Measurements from ENCODE around the gene KRTAP2-4.
A peak's percentile ranks its signal among the peaks of the same experiment; 100 is the strongest.
"Not testable (repeated sequence)": the region's sequence is repeated elsewhere in the genome, so short reads cannot be mapped to it uniquely, and the experiment has no call there.

KRTAP2-4 gene

GRCh38 chr17:41034346-41034935, 31.2 kb downstream of the KRTAP2-4 start, which contains the start of gene KRTAP1-3:
TSS of gene KRTAP1-3 (minus strand) at chr17:41034874. CDS start at chr17:41034821, 53 bp downstream.
- DNase-seq, result not testable (repeated sequence)

DNA sequence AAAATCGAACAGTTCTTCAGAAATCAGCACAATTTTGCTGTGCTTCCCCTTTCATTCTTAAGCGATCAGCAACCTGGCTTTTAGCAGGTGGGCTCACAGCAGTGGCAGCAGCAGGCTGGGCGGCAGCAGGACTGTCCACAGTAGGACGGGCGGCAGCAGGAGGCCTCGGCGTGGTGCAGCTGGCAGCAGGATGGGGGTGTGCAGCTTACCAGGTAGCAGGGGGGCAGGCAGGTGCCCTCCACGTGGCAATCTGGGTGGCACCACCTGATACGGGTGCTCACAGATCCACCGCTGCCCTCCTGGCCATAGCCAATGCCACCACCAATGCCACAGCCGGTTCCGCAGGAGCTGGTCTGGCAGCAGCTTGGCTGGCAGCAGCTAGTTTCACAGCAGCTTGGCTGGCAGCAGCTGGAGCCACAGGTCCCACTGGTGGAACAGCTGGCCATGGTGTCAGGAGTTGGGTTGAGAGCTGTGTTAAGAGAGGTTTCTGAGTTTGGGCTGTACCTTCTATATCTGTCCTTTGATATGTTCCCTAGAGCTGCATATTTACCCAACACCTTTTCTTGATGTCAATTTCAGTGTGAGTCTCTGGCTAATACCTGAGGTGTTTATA, 35.9 kb downstream of the KRTAP2-4 start, which contains the start of gene KRTAP1-4:
TSS of gene KRTAP1-4 (minus strand) at position 563 of the 613 bp plus-strand sequence. CDS start at position 446, 117 bp downstream.
- DNase-seq, result no peak

- DNase-seq, result peak; percentile 80
Measured at GRCh38 chr17:41026715-41027471, 38.8 kb downstream of the KRTAP2-4 start, which contains the start of gene KRTAP1-5. TSS of gene KRTAP1-5 (minus strand) at chr17:41027208. CDS start at chr17:41027155, 53 bp downstream.

DNA sequence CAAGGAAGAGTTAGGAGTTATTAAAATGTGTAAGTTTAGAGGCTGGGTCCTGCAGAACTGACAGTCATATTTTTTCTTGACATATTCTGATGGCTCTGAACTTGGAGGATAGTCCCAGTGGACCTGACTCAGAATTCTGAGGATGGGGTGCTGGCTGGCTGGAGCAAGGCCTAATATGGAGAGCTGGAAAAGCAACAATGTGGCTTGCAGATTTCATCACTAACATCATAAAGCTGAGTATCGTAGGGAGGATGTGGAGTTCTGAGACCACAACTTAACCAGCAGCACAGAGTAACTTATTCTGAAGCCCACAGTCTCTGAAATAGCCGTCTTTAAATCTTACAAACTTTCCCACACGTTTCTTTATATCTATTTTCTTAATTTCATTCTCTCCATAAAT, 41.0 kb downstream of the KRTAP2-4 start:
- DNase-seq, result peak; percentile 71

DNA sequence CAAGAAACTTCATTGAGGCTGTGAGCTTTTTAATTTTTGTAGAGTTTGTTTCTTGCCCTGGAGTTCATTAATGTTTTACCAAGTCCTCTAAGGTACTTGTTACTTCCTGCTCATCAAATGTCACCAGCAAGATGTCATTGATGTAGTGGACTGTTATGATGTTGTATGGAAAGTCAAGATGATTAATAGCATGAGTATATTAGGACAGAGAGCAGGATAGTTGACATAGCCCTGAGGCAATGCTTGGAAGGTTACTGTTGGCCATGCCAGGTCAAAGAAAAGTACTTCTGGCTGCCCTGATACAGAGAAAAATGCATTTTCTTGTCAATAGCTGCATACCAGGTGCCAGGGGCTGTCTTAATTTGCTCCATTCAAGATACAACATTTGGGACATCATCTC, 45.3 kb downstream of the KRTAP2-4 start:
- DNase-seq, result no peak

DNA sequence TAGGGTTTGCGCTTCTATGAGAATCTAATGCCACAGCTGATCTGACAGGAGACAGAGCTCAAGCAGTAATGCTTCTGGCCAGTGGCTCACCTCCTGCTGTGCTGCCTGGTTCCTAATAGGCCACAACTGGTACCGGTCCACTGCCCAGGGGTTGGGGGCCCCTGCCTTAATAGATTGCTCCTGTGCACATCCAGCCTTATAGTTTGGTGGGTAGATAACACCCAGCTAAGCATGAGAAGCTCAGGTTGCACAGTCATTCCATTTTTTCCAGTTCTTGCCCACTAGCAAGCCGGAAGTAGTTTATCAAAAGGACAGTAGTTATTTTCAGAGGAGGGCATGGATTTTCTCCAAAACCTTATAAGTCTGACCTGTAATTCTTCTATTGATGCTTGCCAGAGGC, 46.3 kb downstream of the KRTAP2-4 start:
- DNase-seq, result no peak

DNA sequence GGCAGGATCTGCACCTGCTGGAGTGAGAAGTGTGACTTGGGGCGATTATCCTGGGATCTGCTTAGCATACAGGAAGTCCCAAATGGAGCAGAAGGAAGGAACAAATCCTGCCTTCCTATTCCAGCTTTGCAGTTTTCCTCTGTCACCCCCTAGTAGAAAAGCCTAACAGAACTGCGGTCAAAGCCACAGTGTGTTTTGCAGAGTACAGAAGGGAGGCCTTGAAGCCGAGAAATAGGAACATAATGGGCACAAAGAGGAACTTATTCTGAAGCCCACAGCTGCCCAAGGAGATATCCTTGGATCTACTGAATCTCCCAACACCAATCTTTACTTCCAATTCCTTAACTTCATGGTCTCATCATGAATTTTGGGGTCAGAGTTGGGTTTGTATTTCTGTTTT, 47.1 kb downstream of the KRTAP2-4 start:
- no peak for DNase-seq

- no peak for DNase-seq
Measured at GRCh38 chr17:41016578-41017215, 49.0 kb downstream of the KRTAP2-4 start.

DNA sequence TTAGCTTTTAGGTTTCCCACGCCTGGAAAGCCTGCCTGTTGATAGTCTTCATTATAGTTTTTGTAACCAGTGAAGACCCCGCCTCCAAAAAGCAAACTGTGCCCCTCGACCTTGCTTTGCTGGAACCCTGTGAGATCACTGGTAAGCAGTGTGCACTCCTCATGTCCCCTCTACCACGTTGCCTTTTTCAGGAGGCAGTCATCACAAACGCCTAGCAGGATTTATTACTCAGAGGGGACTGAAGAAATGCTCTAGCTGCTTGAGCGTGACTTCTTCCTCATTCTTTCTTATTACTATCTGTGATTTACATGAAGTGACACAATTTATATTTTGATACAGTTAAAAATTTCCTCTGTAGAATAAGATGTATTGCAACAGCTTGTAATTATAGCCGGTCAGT, 50.2 kb downstream of the KRTAP2-4 start:
- DNase-seq, result peak; percentile 13
